ENCODE results near the gene MRGPRD. TPM values are rescaled to one million over a fixed set of nuclear protein-coding genes. Genes with fewer than 3 reads are reported as not detected.

Gene MRGPRD
- total RNA-seq, 2 donors from 2014 or later, result not detected

Other genes with a start within 250 kb of the MRGPRD start
- 10 to 100 TPM; 11.0 to 12.9 TPM for gene TESMIN, start 229.5 kb downstream of the MRGPRD start, total RNA-seq
- gene CPT1A, start 139.1 kb downstream of the MRGPRD start, total RNA-seq, result 100 to 1,000 TPM; 149 to 261 TPM
- 10 to 100 TPM; 71.7 to 87.8 TPM for gene MRPL21, start 77.2 kb downstream of the MRGPRD start, total RNA-seq
- gene IGHMBP2, start 77.1 kb downstream of the MRGPRD start, total RNA-seq, result 10 to 100 TPM; 17.5 to 20.8 TPM
- gene MRGPRF, start 32.3 kb upstream of the MRGPRD start, total RNA-seq, result 10 to 100 TPM in 1 of 2 donors, 1 to 10 TPM in 1; 3.4 to 25.2 TPM
- gene TPCN2, start 67.9 kb upstream of the MRGPRD start, total RNA-seq, result 10 to 100 TPM; 17.1 to 17.6 TPM
- gene SMIM38, start 174.9 kb upstream of the MRGPRD start, total RNA-seq, result under 1 TPM; 0.22 to 0.70 TPM